GM21390 (cell line): ENCODE measurements around the gene PPP1R14C.

ENCODE experiments used
- ATAC-seq: cut with Tn5 transposase; IDR thresholded peaks from one replicate; pipeline ENCODE4 v1.9.1; 2021; ENCODE audit not compliant: unreplicated experiment

Gene PPP1R14C, protein sequence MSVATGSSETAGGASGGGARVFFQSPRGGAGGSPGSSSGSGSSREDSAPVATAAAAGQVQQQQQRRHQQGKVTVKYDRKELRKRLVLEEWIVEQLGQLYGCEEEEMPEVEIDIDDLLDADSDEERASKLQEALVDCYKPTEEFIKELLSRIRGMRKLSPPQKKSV

DNA sequence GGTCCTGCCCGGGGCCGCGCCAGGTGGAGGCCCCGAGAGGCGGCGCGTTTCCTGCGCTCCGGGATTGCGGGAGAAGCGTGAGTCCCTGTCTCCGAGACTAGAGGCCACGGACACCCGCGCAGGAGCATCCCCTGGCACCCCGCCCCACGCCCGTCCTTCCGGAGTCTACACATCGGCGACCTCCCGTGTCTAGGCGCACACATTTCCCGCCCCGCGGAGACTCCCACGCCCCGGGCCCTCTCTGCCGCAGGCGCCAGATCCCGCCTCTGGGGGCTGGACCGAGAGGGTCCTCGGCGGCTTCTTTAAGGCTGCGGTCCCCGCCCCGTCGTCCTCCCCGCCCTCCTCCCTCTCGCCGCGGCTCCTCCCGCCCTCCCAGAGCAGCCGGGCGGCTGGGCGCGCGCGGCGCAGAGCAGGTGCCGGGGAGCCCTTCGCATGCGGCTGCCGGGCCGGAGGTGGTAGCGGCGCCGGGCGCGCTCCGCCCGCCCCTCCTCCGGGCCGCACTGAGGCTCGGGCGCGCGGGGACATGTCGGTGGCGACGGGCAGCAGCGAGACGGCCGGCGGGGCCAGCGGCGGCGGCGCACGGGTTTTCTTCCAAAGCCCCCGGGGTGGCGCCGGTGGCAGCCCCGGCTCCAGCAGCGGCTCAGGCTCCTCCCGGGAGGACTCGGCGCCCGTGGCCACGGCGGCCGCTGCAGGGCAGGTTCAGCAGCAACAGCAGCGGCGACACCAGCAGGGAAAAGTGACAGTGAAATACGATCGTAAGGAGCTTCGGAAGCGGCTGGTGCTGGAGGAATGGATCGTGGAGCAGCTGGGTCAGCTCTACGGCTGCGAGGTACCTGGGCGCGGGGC lies at the start of gene PPP1R14C:
Gene PPP1R14C, plus strand, starts transcription at position 375 of the 846 bp plus-strand sequence. Its CDS starts 149 bp downstream, at position 524.
- no peak for ATAC-seq

DNA sequence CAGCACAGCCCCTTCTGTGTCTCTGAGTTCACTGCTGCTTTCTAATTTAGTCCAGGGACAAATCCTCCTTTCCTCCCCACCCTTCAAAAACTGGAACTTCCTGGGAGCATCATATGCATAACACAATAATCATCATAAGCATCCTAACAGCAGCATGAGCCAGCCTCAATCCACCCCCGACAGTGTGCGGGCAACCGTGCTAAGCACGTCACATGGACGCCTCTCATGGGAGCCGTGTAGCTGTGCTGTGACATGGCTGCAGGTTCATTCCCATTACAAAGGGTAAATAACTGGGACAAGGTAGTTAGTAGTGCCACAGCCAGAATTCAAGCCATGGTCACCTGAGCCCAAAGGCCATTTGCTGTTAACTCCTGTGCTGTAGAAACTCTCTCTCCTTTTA lies 49.4 kb upstream of the PPP1R14C start:
- ATAC-seq, result no peak

DNA sequence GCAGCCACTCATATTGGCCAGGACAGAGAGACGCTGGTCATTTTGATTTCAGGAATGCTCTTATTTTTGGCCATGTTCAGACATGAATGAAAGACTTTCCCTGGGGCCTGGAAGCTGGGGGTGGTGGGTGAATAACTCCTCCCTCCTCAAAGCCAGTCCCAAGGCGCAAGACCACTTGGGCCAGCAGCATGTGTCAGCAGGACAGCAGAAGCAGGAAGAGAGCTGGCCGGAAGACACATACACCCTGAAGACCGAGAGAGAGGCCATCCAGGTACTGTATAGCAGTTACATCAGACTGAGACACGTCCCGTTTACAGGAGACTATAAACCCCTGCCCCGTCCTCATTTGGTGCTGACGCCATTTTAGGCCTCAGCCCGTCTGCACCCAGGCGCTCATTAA lies 44.7 kb upstream of the PPP1R14C start:
- no peak for ATAC-seq

DNA sequence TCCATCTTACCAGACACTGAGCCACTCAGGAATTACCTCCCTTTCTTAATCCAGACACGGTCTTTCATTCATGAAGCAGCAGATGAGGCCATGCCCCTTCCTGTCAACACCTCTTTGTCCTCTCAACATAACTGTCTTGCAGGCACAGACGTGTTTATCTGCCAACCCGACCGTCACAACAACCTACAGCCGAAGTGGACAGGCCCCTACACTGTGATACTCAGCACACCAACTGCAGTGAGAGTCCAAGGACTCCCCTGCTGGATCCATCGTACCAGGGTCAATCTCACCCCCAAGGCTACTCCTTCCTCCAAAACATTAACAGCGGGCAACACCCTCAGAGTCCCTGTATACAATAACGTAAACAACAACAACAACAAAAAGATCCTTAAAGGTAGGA lies 43.3 kb upstream of the PPP1R14C start:
- ATAC-seq, result no peak

DNA sequence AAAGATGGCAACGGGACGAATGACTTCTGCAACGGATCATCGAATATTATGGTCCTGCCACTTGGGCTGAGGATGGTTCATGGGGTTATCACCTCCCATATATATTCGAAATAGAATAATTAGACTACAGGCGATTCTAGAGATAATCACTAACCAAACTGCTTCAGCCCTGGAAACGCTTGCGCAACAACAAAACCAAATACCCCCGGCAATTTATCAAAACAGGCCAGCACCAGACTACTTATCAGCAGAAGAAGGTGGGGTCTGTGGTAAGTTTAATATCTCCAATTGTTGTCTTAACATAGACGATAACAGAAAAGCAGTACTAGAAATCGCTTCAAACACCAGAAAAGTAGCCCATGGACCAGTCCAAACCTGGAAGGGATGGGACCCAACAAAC lies 42.9 kb upstream of the PPP1R14C start:
- no peak for ATAC-seq

DNA sequence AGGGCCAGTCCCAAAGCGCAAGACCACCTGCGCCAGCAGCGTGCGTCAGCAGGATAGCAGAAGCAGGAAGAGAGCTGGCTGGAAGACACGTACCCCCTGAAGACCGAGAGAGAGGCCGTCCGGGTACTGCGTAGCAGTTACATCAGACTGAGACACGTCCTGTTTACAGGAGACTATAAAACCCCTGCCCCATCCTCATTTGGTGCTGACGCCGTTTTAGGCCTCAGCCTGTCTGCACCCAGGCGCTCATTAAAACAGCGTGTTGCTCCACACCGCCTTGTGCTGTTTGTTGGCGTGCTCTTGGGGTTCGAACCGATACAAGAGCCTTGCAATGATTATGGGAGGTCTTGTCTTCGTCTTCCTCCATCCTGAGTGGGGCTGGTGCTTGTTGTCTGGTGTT lies 42.1 kb upstream of the PPP1R14C start:
- ATAC-seq, result no peak

DNA sequence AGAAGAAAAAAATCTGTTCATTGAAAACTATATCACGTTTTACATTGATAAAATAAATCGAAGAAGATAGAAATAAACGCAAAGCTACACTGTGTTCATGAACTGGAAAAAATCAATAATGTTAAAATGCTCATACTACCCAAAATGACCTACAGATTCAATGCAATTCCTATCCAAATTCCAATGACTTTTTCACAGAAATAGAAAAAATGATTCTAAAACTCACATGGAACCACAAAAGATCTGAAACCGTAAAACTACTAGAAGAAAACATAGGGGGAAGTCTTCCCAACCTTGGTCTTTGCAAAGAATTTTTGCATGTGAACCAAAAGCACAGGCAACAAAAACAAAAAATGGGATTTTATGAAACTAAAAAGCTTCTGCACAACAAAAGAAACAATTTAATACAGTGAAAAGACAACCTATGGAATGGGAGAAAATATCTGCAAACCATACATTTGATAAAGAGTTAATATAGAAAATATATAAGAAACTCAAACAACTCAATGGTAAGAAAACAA lies 40.0 kb upstream of the PPP1R14C start:
- no peak for ATAC-seq

DNA sequence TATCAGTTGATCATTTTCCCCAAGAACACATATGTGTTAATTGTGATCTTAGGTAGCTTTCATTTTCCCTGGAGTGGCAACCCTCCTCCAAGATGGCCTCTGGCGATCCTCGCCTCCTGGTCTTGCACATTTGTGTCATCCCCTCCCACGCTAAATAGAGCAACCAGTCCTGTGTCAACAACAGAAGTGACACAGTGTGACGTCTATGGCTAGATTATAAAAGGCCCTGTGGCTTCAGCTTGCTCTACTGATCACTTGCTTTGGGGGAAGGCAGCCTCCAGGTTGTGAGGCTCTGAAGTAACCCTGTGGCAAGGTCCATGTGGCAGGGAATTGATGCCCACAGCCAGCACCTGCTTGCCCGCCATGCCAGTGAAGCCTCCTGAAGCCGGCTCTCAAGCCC lies 30.6 kb upstream of the PPP1R14C start:
- ATAC-seq, result no peak

DNA sequence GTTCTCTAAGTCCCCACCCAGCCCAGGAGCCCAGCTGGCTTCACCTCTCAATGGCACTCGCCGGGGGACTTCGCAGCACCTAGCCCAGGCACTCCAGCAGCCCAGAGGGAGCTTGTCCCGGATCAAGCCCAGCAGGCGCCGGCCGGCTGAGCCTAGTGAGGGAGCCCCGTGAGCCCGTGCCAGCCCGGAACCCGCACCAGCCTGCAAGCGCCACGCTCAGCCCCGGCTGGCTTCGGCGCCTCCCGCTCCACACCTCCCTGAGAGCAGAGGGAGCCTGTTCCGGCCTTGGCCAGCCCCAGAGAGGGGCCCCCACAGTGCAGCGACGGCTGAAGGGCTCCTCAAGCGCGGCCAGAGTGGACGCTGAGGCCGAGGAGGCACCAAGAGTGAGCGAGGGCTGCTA lies 27.1 kb upstream of the PPP1R14C start:
- no peak for ATAC-seq

DNA sequence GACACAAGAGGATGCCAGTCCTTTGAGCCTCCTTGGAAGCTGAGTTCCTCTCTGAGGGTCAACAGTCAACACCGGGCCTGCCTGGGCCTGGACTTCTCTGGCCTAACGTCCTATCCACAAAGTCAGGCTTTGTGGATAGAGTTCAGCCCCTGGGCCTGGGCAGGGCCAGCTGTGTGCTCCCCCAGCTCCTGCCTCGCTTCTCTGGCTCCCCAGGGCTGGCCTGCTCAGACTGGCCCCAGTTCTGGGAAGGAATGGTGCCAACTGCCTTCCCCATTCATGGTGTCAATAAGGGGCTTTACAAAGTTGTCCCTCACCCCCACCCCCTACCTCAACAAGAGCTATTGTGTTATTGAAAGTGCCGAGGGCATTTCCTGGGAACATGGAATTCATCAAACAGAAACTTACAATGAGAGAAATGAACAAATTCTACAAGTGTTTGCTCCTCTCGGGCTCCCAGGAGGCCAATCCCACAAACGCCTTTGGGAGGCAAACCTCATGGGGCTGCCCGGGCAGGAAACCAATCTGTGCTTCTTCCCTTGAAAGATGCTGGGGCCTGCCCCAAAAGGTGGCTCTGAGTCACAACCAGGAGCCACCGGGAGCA lies 26.5 kb upstream of the PPP1R14C start:
- no peak for ATAC-seq

DNA sequence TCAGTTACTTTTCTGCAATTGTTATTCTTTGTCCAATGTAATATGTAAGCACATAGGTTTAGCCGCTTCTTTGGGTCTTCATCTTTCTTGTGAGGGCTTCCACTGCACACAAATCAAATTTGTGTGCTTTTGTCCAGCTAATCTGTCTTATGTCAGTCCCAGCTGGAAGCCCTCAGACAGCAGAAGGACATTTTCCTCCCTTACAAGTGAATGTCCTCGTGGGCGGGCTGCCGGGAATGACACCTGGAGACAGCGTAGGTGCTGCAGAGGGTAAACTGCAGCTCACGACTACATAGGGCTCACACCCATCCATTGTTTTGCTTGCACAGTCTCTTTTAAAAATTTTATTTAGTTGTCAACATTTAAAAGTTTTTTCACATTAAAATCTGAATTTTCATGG lies 24.6 kb upstream of the PPP1R14C start:
- ATAC-seq, result no peak

DNA sequence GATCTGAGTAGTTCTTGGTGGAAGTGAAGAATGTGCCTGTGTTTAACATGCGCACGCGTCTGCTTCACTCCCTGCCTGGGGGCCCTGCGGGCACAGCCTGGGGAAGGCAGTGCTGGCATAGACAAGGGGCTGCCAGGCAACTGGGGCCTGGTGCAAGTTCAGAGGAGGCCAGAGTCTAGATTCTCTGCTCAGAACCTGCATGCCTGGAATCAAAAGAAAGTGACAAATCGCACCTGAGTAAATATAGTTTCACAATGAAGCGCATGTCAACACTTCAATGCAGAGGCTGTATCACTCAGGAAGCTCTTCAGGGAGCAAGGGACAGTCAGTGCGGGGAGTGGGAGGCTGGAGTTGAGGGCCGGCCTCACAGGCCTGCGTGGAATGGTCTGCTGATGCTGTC lies 24.2 kb upstream of the PPP1R14C start:
- no peak for ATAC-seq

DNA sequence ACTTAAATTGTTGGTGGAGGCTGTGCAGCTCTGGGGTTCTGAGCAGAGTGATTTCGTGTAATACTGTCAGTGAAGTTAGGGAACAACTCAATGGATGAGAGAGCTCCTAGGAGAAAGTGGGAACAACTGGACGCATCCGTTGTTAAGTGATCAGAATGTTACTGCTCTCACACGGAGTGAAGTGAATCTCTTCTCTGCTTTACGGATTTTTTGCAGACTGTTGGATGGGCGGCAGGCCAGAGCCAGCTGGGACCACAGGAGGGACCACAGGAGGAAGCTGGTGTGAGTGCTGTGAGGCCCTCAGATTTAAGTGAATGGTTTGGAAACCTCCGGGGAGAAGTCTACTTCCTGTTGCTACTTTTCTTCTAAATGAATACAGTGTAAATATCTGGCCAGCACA lies 23.7 kb upstream of the PPP1R14C start:
- ATAC-seq, result no peak

DNA sequence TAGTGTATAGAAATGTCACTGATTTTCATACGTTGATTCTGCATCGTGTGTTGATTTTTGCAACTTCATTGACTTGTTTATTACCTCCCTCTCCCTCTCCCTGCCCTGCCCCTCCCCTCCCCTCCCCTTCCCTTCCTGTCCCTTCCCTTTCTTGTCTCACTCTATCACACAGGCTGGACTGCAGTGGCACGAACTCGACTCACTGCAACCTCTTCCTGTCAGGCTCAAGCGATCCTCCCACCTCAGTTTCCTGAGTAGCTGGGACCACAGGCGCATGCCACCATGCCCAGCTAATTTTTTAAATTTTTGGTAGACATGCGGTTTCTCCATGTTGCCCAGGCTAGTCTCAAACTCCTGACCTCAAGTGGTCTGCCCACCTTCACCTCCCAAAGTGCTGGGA lies 19.2 kb upstream of the PPP1R14C start:
- no peak for ATAC-seq

DNA sequence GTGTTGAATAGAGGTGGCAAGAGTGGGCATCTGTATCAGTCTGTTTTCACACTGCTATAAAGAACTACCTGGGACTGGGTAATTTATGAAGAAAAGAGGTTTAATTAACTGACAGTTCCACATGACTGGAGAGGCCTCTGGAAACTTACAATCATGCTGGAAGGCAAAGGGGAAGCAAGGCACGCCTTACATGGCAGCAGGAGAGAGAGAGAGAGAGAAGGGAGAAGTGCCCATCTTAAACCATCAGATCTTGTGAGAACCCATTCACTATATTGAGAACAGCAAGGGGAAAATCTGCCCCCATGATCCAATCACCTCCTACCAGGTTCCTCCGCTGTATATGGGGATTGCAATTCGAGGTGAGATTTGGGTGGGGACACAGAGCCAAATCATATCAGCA lies 18.6 kb upstream of the PPP1R14C start:
- ATAC-seq, result no peak

DNA sequence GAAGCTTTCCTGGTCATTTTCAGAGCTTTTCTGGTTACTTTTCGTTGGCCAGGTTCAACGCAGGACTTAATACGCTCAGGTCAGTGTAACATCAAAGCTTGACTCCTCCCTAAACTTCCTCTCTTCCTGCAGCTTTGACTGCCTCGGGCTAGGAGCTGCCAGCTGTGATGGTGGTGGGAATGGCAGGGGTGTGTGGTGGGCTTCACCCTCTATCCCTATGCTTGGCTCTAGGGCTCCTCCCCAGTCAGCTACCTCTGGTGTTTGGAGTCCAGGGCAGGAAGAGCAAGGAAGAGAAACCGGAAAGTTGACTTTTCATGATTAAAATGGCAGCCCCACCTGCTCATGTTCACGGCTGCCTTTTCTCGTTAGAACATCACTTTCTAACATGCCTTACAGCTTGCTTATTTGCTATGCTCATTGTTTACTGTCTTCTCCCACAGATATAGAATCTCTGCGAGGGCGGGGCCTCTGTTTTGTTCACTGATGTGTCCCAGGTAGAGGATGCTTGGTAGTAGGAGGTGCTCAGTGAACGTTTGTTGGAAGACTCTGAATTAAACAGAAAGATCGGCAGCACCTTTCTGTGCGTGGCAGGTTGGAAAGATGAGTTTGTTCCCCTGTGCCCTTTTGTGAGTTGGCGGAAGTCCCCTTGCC lies 16.1 kb upstream of the PPP1R14C start:
- no peak for ATAC-seq

DNA sequence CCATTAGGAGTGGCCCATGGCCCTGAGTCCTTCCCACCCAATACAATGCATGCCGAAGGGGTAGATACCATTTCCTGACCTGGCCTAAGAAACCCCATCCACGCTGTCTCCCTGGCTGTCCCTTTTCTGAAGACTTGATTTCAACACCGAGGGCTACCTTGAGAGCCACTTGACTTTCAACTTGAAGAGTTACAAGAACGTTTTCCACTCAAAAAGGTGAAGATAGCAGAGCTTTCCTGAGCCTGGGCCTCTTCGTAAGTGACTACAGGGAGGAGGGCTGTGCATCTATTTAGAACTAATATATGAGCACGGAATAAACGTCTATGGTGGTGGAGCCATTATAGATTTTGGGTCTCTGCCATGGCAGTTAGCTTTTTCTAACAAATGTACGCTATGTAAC lies 14.4 kb upstream of the PPP1R14C start:
- no peak for ATAC-seq

DNA sequence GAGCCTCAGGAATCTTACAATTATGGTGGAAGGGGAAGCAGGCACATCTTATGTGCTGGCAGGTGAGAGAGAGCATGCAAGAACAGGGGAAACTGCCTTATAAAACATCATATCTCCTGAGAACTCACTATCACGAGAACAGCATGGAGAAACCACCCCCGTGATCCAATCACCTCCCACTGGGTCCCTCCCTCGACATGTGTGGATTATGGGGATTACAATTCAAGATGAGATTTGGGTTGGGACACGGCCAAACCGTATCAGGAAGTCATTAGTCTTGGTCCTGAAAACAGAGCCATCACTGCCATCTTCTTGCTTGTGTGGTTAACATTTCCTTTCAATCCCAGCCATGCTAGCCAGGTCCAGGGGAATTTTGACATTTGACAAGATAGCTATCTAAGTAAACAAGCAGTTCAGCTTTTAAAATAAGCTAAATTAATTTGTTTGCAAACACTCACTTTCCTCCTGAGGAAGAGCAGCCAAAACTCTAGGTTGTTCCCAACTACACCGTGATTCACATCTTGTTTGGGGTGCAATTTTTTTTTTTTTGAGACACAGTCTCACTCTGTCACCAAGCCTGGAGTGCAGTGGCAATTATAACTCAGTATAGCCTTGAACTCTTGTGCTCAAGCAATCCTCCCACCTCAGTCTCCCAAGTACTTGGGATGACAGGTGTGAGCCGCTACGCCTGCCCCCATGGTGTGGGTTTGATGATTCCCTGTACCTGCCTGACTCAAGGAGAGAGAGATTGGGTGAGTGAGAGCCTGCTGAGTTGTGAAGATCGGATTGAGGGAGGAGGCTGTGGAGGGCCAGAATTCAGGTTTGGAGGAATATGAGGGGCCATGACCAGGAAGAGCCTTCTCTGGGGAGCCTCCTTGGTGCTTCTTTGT lies 13.0 kb upstream of the PPP1R14C start:
- ATAC-seq, result no peak

DNA sequence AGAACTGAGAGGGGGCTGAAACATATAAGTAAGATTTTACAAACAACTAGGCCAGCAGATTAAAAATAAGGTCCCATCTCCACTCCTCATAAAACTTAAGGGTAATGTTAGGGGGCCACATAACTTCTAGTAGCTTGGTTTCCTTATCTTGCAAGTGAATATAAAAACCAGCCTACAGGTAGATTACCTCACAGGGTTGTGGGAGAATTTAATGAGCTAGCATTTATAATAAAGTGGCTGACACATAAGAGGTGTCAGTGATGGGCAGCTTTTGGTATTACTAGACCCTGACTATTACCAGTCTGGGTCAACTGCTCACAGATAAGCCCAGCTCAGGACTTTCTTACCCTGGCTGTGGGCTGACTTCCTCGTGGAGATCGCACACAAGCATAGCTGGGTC lies 9.2 kb upstream of the PPP1R14C start:
- no peak for ATAC-seq

DNA sequence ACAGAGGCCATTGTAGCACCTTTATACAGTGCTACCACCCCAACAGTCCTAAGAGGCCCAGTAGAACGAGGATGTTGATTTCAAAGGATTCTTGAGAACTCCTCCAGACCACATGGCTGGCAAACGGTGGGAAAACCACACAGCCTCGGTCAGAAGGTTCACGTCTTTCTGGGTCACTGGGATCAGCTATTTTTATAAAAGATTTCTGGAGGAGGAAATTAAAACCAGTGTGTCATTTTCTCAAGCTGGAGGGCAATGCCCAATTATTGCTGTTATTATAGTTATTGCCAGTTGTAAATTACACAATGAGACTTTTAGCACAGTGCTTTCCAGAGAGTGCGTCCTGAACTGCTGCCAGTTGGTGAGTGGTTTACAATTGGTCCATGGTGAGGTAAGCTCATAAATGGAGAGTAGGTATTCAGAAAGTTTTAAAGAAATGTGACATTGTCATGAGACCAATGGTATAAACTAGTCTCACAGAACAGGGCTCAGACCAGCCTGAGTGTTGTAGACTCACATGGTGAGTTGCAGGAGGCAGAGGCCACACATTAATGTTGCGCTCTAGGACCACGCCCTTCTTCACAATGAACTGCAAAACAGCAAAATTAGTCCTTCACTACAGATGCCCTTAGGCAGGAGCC lies 8.4 kb upstream of the PPP1R14C start:
- no peak for ATAC-seq
